Measurements from ENCODE around the gene TNFRSF21.
"Not testable (repeated sequence)": the region's sequence is repeated elsewhere in the genome, so short reads cannot be mapped to it uniquely, and the experiment has no call there.

TNFRSF21 gene

DNA sequence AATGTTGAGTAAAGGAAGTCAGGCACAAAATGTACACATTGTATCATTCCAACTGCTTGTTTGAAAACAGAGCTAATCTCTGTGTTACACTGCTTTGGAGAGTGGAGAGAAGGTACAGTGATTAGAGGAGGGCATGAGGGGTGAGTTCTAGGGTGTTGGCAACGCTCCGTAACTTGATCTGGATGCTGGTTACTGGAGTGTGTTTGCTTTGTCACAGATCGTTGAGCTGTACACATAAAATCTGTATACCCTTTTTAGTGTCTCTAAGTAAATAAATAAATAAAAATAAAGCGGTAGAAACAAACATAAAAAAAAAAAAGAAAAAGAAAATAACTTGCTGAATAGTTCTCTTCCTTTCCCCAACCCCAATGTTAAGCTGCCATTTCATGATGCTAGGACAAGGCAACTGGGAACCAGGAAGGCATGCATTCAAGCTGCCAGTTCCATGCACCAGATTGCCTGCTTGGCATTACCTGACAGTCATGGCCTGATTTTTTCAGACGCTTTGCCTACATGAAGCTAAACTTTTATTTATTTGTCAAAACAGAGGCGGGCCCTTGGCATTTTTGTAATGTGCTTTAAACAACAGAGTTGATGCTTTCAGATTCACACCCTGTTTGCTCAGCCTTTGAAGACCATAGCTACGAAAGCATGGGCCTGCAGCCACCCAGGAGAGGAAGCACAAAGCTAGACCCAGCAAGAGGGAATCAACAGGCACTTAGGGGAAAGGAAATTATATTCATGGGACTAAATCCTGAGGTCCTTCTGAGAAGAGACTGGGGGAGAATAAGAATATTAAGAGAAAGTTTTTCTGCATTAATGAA lies 21.2 kb downstream of the TNFRSF21 start:
- no peak for DNase-seq (ENCODE audit: low read depth in 2 of 2)

GRCh38 chr6:47286301-47286700 lies 23.4 kb downstream of the TNFRSF21 start:
- no peak for DNase-seq (ENCODE audit: low read depth in 2 of 2)

- DNase-seq (ENCODE audit: low read depth in 2 of 2) = no peak
These were observed 25.7 kb downstream of the TNFRSF21 start for GRCh38 chr6:47283993-47284392.

GRCh38 chr6:47278545-47278944 lies 31.2 kb downstream of the TNFRSF21 start:
- no peak for DNase-seq (ENCODE audit: low read depth in 2 of 2)

GRCh38 chr6:47277702-47278101 lies 32.0 kb downstream of the TNFRSF21 start:
- DNase-seq (ENCODE audit: low read depth in 2 of 2) = no peak

DNA sequence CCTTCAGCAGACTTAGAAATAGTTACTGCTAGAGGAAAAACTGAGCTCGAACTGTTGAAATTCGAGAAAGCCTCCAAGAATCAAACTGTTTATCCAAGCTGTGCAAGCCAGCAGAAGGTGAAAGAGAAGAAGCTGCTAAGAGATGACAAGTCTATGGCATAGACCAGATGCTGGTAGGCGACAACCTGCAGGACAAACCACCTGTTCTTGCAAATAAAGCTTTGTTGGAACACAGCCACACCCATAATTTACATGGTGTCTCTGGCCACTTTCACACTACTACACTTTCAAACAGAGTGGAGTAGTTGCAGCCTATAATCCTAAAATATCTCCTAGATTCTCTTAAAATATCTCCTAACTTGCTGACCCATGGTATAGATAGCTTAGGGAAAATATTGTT lies 33.3 kb downstream of the TNFRSF21 start:
- no peak for DNase-seq (ENCODE audit: low read depth in 2 of 2)

- no peak for DNase-seq (ENCODE audit: low read depth in 2 of 2)
These were observed 34.1 kb downstream of the TNFRSF21 start for GRCh38 chr6:47275640-47276039.

DNA sequence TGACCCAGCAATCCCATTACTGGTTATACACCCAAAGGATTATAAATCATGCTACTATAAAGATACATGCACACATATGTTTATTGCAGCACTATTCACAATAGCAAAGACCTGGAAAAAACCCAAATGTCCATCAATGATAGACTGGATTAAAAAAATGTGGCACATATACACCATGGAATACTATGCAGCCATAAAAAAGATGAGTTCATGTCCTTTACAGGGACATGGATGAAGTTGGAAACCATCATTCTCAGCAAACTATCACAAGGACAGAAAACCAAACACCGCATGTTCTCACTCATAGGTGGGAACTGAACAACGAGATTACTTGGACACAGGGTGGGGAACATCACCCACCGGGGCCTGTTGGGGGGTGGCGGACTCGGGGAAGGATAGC lies 34.6 kb downstream of the TNFRSF21 start:
- not testable (repeated sequence) for DNase-seq (ENCODE audit: low read depth in 2 of 2)

DNA sequence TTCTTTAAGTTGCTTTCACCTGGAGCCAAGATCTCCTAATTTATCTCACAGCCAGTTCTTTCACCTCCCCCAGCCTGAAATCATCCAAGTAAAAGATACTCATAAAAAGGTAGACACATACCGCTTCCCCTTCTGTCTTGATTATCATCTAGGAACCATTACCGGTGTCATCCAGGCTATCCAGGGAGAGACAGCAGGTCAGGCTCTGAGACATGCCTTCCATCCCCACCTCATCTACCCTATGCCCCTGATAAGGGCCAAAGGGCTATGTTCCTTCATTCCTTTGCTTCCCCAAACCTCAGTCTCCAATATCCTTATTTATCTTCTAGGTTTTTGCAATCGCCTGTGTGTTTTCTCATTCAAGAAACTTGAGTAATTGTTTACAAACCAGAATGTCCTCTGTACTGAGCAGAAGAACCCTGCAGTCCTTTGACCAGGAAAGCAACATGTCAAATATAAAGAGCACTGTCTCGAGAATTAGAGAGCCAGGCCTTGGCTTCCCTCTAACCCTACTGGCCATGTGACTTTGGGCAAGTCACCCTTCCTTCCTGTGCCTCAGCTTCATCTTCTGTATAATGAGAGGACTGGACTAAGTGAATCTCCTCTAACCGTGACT lies 41.0 kb downstream of the TNFRSF21 start:
- DNase-seq (ENCODE audit: low read depth in 2 of 2) = no peak

DNA sequence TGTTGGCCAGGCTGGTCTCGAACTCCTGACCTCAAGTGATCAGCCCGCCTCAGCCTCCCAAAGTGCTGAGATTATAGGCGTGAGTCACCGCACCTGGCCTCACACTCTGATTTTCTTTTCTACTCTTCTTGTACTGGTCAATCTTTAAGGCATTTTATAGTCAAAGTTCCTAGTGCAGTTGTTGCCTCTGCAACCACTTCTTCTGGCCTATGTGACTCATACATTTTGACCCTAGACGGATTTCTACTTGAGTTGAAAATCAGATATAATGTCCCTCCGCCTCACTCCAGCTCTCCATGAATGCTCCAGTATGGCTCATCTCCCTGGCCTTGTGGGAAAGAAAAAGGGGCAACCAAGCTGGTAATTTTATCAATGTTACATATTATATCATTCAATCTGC lies 42.4 kb downstream of the TNFRSF21 start:
- no peak for DNase-seq (ENCODE audit: low read depth in 2 of 2)

- DNase-seq (ENCODE audit: low read depth in 2 of 2) = no peak
These were observed 43.7 kb downstream of the TNFRSF21 start for GRCh38 chr6:47265971-47266370.

- DNase-seq (ENCODE audit: low read depth in 2 of 2) = no peak
These were observed 44.9 kb downstream of the TNFRSF21 start for GRCh38 chr6:47264775-47265184.

GRCh38 chr6:47263268-47263667 lies 46.4 kb downstream of the TNFRSF21 start:
- DNase-seq (ENCODE audit: low read depth in 2 of 2) = no peak

DNA sequence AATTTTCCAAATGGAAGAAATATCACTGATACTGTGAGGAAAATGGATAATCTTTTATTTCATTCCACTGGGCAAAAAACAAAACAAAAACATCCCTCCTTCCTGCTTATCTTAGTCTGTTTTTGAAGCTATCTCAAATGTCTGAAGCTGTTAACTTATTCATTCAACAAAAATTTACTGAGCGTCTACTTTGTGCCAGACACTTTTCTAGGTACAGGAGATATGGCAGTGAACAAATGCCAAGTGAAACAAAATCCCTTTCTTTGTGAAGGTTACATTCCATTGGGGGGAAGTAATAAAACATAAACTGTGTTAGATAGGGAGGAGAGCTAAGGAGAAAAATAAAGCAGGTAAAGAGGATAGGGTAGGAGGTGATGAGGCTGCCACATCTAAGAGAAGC lies 47.5 kb downstream of the TNFRSF21 start:
- no peak for DNase-seq (ENCODE audit: low read depth in 2 of 2)

DNA sequence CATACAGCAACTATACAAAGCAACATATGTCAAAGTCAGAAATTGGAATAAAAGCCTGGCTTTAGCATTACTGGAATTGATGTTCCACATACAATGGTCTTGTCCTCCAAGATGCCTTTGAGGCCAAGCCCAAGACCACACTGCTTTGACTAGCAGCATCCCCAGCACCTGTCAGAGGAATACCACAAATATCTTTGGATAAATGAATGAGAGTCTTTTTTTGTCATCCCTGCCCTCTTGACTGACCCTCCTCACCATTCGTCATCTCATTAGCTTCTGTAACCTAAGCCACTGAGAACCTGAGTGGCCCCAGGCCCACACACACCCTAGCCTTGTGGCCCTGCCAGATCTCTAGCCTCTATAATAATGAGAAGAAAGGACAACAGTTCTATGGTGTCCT lies 48.5 kb downstream of the TNFRSF21 start:
- no peak for DNase-seq (ENCODE audit: low read depth in 2 of 2)

GRCh38 chr6:47260021-47260420 lies 49.7 kb downstream of the TNFRSF21 start:
- DNase-seq (ENCODE audit: low read depth in 2 of 2) = no peak

- no peak for DNase-seq (ENCODE audit: low read depth in 2 of 2)
These were observed 50.9 kb downstream of the TNFRSF21 start for GRCh38 chr6:47258724-47259347.

DNA sequence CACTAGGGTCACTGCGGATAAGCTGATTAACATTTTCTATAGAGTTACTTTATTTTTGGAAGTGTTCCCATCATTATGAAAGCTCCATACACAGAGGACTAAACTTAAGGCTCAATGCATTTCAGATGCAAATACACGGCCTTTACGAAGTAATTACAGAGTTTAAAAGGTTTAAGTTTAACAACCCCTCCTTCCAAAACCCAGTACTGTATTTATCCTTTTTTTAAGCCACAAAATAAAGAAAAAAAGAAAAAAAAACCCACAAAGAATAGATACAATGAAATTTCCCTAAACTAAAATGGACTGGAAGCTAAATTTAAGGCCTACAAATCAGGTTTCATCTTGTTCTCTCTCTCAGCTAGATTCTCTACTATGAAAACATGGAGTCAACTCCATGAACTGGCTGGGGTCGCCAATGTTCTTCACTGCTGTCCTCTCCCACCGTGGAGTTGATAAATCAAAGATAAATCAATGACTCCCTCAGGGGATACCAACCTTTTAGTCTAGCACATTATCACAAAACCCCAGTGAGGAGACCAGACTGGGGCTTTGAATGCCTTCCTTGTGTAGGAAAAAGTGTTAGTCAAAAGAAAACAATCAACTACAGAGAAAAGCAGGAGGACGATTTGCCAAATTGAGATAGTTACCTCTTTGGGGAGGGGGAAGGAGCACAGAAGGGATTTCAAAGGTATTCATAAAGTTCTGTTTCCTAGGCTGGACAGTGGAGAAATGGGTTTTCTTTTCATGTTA lies 52.5 kb downstream of the TNFRSF21 start:
- DNase-seq (ENCODE audit: low read depth in 2 of 2) = no peak

DNA sequence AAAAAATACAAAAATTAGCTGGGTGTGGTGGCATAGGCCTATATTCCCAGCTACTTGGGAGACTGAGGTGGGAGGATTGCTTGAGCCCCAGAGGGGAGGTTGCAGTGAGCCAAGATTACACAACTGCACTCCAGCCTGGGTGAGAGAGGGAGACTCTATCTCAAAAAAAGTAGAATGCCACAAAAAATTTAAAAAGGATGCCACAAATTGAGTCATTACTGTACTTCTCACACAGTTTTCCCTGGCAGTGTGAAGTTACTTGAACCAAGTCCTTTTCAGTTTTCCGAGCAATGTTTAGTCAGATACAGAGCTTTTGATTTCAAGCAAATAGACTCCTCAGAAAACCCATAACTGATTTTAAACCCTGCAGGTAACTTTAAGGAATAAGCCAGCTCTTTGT lies 53.3 kb downstream of the TNFRSF21 start:
- DNase-seq (ENCODE audit: low read depth in 2 of 2) = no peak

DNA sequence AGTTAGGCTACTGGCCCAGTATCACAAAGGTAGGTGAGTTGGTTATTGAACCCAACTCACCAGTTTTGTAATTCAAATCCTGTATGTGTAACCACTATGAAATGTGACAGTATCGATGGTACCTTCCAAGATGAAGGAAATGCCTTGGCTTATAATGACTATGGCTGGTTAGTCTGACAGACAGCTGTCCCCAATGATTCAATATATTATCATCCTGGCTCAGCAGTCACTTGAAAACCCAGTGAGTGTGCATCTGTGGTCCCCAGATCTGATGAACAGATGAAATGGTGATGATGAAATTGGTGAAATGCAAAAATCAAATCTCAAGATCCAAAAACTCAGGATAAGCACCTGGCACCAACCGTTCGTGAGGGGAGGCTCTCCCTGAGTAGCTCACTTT lies 54.8 kb downstream of the TNFRSF21 start:
- DNase-seq (ENCODE audit: low read depth in 2 of 2) = no peak

- no peak for DNase-seq (ENCODE audit: low read depth in 2 of 2)
These were observed 55.7 kb downstream of the TNFRSF21 start for GRCh38 chr6:47254051-47254450.

DNA sequence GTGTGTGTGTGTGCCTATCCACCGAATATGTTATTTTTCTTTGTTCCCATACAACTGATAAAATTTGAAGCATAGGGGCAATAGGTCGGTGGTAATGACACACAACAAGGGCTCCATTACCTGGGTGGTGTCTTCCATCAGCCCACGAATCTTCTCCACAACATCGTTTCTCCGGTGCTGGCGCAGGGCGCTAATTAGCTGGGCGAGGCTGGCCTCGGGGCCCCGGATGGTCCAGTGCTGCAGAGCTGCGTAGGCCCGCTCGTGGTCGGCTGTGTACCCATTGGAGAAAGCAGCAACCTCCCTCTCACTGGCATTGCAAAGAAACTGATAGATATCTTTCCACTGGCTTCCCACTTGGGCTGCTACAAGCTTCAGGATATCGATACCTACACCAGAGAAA lies 56.6 kb downstream of the TNFRSF21 start:
- DNase-seq (ENCODE audit: low read depth in 2 of 2) = no peak
